HCT116 (cell line): ENCODE measurements around the gene LZIC. TPM values are rescaled to one million over a fixed set of nuclear protein-coding genes. Genes with fewer than 3 reads are reported as not detected.

Experiments
- ATAC-seq: fragments of 200-7000 bp; cut with Tn5 transposase; 2 replicates; pipeline ENCODE4 v1.9.1; 2020; ENCODE audit warnings: mild to moderate bottlenecking, moderate library complexity
- BruUV-seq: library from RNA; stranded (reverse); fragments of 400-500 nt; replicated peaks from 2 replicates; lab custom pipeline; 2021; lab: Mats Ljungman, UMichigan
- CTCF ChIA-PET: fragments of 300-600 bp; sonication (Branson Sonifier 250); formaldehyde crosslinking; loops from one replicate; lab custom pipeline; 2021; ENCODE audit warnings: antibody characterized with exemption; lab: Charles Lee
- POLR2A ChIA-PET: fragments of 300-600, 350-600 bp; sonication (Branson Sonifier 250); formaldehyde crosslinking; loops from one replicate; lab custom pipeline; 2021; ENCODE audit warnings: antibody characterized with exemption; lab: Charles Lee
- RAD21 ChIA-PET, 2 experiments: fragments of 300-600 bp; sonication (Branson Sonifier 250); formaldehyde crosslinking; loops; one replicate each; lab custom pipeline; 2023; ENCODE audit warnings: low total read pairs in 2 of 2; ENCODE audit not compliant: uncharacterized antibody in 2 of 2, unreplicated experiment in 2 of 2, low non-redundant PET in 1 of 2; lab: Charles Lee
- DNase-seq: peaks from one replicate; pipeline ENCODE4 v3.0.0-alpha.2; 2010; ENCODE audit warnings: low read depth, low spot score
- H2AFZ ChIP-seq: fragments of 200-600 bp; shearing (Covaris generic), sonication (generic); 2 replicates; pipeline ENCODE4 v1.6.1; 2017; ENCODE audit warnings: low read depth, mixed run types, mixed read lengths, antibody characterized with exemption, low read length; ENCODE audit not compliant: poor library complexity, severe bottlenecking
- H3K27ac ChIP-seq: 2 replicates; pipeline ENCODE4 v1.5.1; 2012; ENCODE audit warnings: low read depth, low read length
- H3K27me3 ChIP-seq: fragments of 200-600 bp; sonication (generic); 2 replicates; pipeline ENCODE4 v1.6.1; 2016; ENCODE audit warnings: mixed run types, low read length, mixed read lengths; ENCODE audit not compliant: insufficient read depth
- H3K36me3 ChIP-seq, 2 experiments: fragments of 200-500 bp in 1 of 2; fragments of 200-600 bp in 1 of 2; sonication (Bioruptor generic) in 1 of 2; sonication (generic) in 1 of 2; 2 replicates each; pipeline versions ENCODE4 v1.5.1 to v1.6.1; 2014 to 2016; ENCODE audit warnings: low read length in 2 of 2, inconsistent platforms in 1 of 2, mixed read lengths in 1 of 2, mixed run types in 1 of 2; ENCODE audit not compliant: insufficient read depth in 2 of 2, control insufficient read depth in 1 of 2
- H3K4me1 ChIP-seq, 2 experiments: fragments of 200-600 bp in 1 of 2; sonication (generic) in 1 of 2; 2 replicates each; pipeline versions ENCODE4 v1.5.1 to v1.6.1; 2012 to 2017; ENCODE audit warnings: low read length in 2 of 2, inconsistent platforms in 1 of 2, mild to moderate bottlenecking in 1 of 2, mixed read lengths in 1 of 2, mixed run types in 1 of 2, moderate library complexity in 1 of 2; ENCODE audit not compliant: insufficient read depth in 2 of 2, control insufficient read depth in 1 of 2
- H3K4me2 ChIP-seq: fragments of 200-600 bp; sonication (generic); 2 replicates; pipeline ENCODE4 v1.6.1; 2017; ENCODE audit warnings: mixed run types, low read length, mixed read lengths
- H3K4me3 ChIP-seq, 2 experiments: fragments of 200-600 bp in 1 of 2; sonication (generic) in 1 of 2; replicated peaks in 1 of 2; 2 replicates each; pipeline ENCODE4 v1.5.1; 2011 to 2016; ENCODE audit warnings: low read length in 2 of 2, control low read depth in 1 of 2, low read depth in 1 of 2, mild to moderate bottlenecking in 1 of 2, mixed read lengths in 1 of 2, mixed run types in 1 of 2
- H3K79me2 ChIP-seq: fragments of 200-600 bp; sonication (generic); 2 replicates; pipeline ENCODE4 v1.6.1; 2017; ENCODE audit warnings: mild to moderate bottlenecking, mixed run types, low read length, moderate library complexity, mixed read lengths; ENCODE audit not compliant: insufficient read depth
- H3K9ac ChIP-seq: fragments of 200-600 bp; sonication (generic); 2 replicates; pipeline ENCODE4 v1.6.1; 2016; ENCODE audit warnings: low read length, mixed read lengths
- H3K9me2 ChIP-seq: fragments of 200-600 bp; sonication (generic), shearing (Covaris generic); 2 replicates; pipeline ENCODE4 v1.6.1; 2017; ENCODE audit warnings: mixed run types, mild to moderate bottlenecking, moderate library complexity; ENCODE audit not compliant: insufficient read depth
- H3K9me3 ChIP-seq, 2 experiments: fragments of 200-500 bp in 1 of 2; fragments of 200-600 bp in 1 of 2; sonication (Bioruptor generic) in 1 of 2; sonication (generic) in 1 of 2; 2 replicates each; pipeline ENCODE4 v1.6.1; 2014 to 2017; ENCODE audit warnings: low read length in 2 of 2, mixed read lengths in 2 of 2, inconsistent platforms in 1 of 2, low read depth in 1 of 2, mild to moderate bottlenecking in 1 of 2, mixed run types in 1 of 2, moderate library complexity in 1 of 2; ENCODE audit not compliant: control insufficient read depth in 1 of 2, insufficient read depth in 1 of 2
- H4K20me1 ChIP-seq: fragments of 200-600 bp; sonication (generic), shearing (Covaris generic); 2 replicates; pipeline ENCODE4 v1.6.1; 2017; ENCODE audit warnings: mixed run types, mild to moderate bottlenecking, moderate library complexity; ENCODE audit not compliant: insufficient read depth
- EGR1 ChIP-seq: IDR thresholded peaks from 2 replicates; pipeline ENCODE4 v1.6.1; 2012; ENCODE audit warnings: low read depth
- ELF1 ChIP-seq: IDR thresholded peaks from 2 replicates; pipeline ENCODE4 v1.6.1; 2012; ENCODE audit warnings: low read depth, borderline replicate concordance
- EZH2 ChIP-seq: fragments of 200-600 bp; sonication (generic); IDR thresholded peaks from 2 replicates; pipeline ENCODE4 v1.6.1; 2017; ENCODE audit warnings: antibody characterized with exemption, mixed run types
- EZH2phosphoT487 ChIP-seq: fragments of 200-600 bp; IDR thresholded peaks from 2 replicates; pipeline ENCODE4 v1.6.1; 2018; ENCODE audit warnings: antibody characterized with exemption, borderline replicate concordance
- JUND ChIP-seq: IDR thresholded peaks from 2 replicates; pipeline ENCODE4 v1.6.1; 2012
- POLR2AphosphoS5 ChIP-seq: IDR thresholded peaks from 2 replicates; pipeline ENCODE4 v1.6.1; 2011; ENCODE audit warnings: mild to moderate bottlenecking, low read depth, low read length, moderate library complexity
- SRF ChIP-seq: IDR thresholded peaks from 2 replicates; pipeline ENCODE4 v1.6.1; 2012; ENCODE audit warnings: low read depth
- YY1 ChIP-seq: IDR thresholded peaks from 2 replicates; pipeline ENCODE4 v1.6.1; 2011; ENCODE audit warnings: low read length, low read depth, moderate library complexity, mild to moderate bottlenecking; ENCODE audit not compliant: insufficient replicate concordance; ENCODE audit errors: extremely low read depth
- ZFX ChIP-seq: fragments of 450-650 bp; IDR thresholded peaks from 2 replicates; pipeline ENCODE4 v1.6.1; 2017
- ZNF274 ChIP-seq: fragments of 200-500 bp; sonication (Bioruptor generic); IDR thresholded peaks from 2 replicates; pipeline ENCODE4 v1.6.1; 2014; ENCODE audit warnings: mild to moderate bottlenecking, low read depth, low read length, inconsistent platforms
- intact Hi-C: fragments of 100-400 bp; cut with micrococcal nuclease; formaldehyde crosslinking; loops from 2 replicates; pipeline ENCODE4 v1.10.0; 2022
- total RNA-seq: library from RNA; stranded (reverse); gene quantifications from one replicate; pipeline ENCODE4 v1.2.1, GENCODE V29; 2021; ENCODE audit not compliant: unreplicated experiment
- TF ChIP-seq, protein P1 (sequence below): IDR thresholded peaks from 2 replicates; pipeline ENCODE4 v1.6.1; 2012
- TF ChIP-seq, protein P2 (sequence below): IDR thresholded peaks from 2 replicates; pipeline ENCODE4 v1.6.1; 2012

Gene LZIC
- total RNA-seq, 1 experiment from 2014 or later, result 26.6 TPM

- H3K4me1 ChIP-seq, result peaks cover 24 to 61% of the 10 kb centered on the region in 2 experiments
- no peak for ATAC-seq
- BruUV-seq, result no TSS peak
- ChIA-PET POLR2A (interaction anchor here (0.7 kb wide), 1 partner anchor 10 kb away, joined by 4 read pairs; no protein-coding TSS in a partner anchor), RAD21 (no interaction called here), CTCF (no interaction called here)
- no peak overlapping the region for H3K4me3 ChIP-seq
- intact Hi-C loops, result no loop called here
- H3K9me3 ChIP-seq, result no peaks in the 10 kb centered on the region
- H3K9me2 ChIP-seq, result no peaks in the 10 kb centered on the region
- no peaks in the 10 kb centered on the region for H4K20me1 ChIP-seq
- no peaks in the 10 kb centered on the region; the same call in 1 of the 2 replicates for H3K79me2 ChIP-seq
- TF ChIP-seq YY1 (no peak), JUND (no peak)
- no peak for DNase-seq
- H3K36me3 ChIP-seq, result no peaks in the 10 kb centered on the region
- H3K9ac ChIP-seq, result no peak overlapping the region
- peak overlapping the region; percentile 9; the same call in 1 of the 2 replicates for H3K4me2 ChIP-seq
- no peaks in the 10 kb centered on the region for H3K27me3 ChIP-seq
- no peak overlapping the region for H2AFZ ChIP-seq
- H3K27ac ChIP-seq, result no peak overlapping the region
Measured at GRCh38 chr1:9900142-9901043, 42.8 kb downstream of the LZIC start.

- TF ChIP-seq ZFX, result no peak
- TF ChIP-seq ZNF274, result no peak
- TF ChIP-seq EGR1, result no peak
- no peak for TF ChIP-seq ELF1
- no peak for TF ChIP-seq JUND
- TF ChIP-seq SRF, result no peak
- no peak for TF ChIP-seq POLR2AphosphoS5
- TF ChIP-seq EZH2phosphoT487, result no peak
- no peak for TF ChIP-seq EZH2
- TF ChIP-seq, protein P1, sequence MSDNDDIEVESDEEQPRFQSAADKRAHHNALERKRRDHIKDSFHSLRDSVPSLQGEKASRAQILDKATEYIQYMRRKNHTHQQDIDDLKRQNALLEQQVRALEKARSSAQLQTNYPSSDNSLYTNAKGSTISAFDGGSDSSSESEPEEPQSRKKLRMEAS, result no peak
- TF ChIP-seq, protein P2, sequence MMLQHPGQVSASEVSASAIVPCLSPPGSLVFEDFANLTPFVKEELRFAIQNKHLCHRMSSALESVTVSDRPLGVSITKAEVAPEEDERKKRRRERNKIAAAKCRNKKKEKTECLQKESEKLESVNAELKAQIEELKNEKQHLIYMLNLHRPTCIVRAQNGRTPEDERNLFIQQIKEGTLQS, result no peak
- Histone ChIP-seq H3K9me3 (no peaks in the 10 kb centered on the region), H2AFZ (no peak overlapping the region), H3K27ac (peak overlapping the region; percentile 79), H3K27me3 (no peaks in the 10 kb centered on the region), H3K9ac (peak overlapping the region; percentile 54), H3K36me3 (no peaks in the 10 kb centered on the region), H3K4me1 (peaks cover 66 to 88% of the 10 kb centered on the region in 2 experiments), H3K4me3 (peak overlapping the region in 1 of 2 experiments; percentile 48; a peak in 1 of 4 replicates), H4K20me1 (no peaks in the 10 kb centered on the region), H3K9me2 (no peaks in the 10 kb centered on the region), H3K79me2 (no peaks in the 10 kb centered on the region), H3K4me2 (peak overlapping the region; percentile 81)
- intact Hi-C loops, result no loop called here
- ChIA-PET CTCF (interaction anchor here (1.3 kb wide), 1 partner anchor 48 kb away, joined by 3 read pairs; the partner anchor contains the start of genes LZIC and NMNAT1), POLR2A (no interaction called here), RAD21 (no interaction called here)
- no peak for ATAC-seq
- no peak for DNase-seq
- BruUV-seq, result no TSS peak
Measured at GRCh38 chr1:9894115-9894514, 49.1 kb downstream of the LZIC start.
